KBM-7 (cell line): ENCODE data around the gene PWWP2A.
A peak's percentile ranks its signal among the peaks of the same experiment; 100 is the strongest.
"Not testable (repeated sequence)": the region's sequence is repeated elsewhere in the genome, so short reads cannot be mapped to it uniquely, and the experiment has no call there.

Experiments used
- DNase-seq: peaks from one replicate; pipeline ENCODE4 v3.0.0-alpha.2; 2015
- in situ Hi-C: fragments of 300-500 bp; cut with MboI; formaldehyde crosslinking; loops from 2 replicates; pipeline ENCODE4 v1.14.3; 2020; ENCODE audit warnings: low sequenced_read_pairs, low pct_unique_long_range_greater_than_20kb, mixed read lengths

PWWP2A gene

DNA sequence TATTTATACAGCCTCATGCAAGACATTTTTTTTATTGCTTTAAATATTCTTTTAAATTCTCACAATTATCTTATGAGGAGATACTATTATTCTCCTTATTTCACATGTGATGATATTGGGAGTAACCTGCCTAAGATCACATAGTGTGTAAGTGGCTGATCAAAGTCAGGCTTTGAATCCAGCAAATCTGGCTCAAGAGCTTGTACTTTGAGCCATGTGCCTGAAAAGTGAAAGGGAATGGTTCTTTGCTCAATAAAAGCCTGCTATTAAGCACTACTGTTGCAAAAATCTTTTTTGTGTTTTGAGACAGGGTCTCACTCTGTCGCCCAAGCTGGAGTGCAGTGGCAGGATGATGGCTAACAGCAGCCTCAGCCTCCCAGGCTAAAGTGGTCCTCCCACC, 35.1 kb downstream of the PWWP2A start:
- in situ Hi-C loops: no loop called here

DNA sequence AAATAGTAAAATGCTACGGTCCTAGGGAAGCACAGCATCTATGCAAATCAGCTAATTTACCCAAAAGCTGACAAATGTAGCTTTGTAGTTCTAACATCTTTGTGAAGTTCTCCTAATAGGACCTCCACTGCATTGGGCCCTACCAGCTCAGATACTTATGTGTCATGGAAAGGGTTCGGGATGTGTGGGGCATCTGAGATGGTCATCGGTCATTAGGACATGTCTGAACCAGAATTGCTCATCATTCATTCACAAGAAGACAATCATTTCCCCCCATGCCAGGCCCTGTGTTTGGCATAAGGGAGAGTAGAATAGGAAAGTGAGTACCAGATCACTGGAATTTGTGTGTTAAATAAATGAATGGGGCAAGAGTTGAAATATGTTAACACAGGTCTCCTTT, 35.7 kb downstream of the PWWP2A start:
- in situ Hi-C loops: no loop called here
- no peak for DNase-seq

More for the DNA sequence above, 35.1 kb downstream of the PWWP2A start:
- no peak for DNase-seq

DNA sequence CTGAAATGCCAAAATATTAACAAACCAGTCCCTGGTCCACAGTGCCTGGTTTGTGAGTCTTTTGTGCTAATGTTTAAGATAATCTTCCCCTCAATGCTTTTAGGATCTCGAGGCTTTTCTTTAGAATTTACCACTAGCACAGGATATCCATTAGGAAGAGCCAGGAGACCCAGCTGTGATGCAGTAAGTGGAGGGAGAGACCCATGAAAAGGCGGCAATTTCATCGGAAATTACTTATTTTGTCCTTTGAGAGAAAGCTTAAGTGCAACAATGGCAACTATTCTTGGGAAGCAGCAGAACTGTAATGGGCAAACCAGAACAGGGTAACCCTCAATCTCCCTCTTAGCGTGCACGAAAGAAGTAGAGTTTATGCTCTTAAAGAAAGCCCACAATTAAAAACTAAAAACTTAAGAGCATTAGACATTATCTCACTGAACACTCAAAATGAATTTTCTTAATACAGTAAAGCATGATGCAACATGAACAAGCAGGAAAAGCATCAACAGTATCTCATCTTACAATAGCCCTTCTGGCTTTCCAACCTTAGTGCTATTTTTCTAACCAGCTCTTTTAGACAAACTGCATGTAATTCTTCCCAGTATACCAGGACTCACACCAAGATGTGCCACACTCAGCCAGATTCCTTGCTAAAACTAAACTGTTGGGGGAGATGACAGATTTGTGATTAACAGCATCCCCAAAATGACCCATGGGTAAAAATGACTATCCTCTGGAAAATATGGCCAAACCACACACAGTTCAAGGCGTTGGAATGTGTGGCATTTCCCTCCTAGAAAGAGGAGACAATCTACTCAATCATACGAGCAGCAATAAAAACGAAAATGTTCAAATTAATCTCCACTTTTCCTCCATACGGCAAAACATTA, 36.4 kb downstream of the PWWP2A start:
- in situ Hi-C loops: no loop called here

DNA sequence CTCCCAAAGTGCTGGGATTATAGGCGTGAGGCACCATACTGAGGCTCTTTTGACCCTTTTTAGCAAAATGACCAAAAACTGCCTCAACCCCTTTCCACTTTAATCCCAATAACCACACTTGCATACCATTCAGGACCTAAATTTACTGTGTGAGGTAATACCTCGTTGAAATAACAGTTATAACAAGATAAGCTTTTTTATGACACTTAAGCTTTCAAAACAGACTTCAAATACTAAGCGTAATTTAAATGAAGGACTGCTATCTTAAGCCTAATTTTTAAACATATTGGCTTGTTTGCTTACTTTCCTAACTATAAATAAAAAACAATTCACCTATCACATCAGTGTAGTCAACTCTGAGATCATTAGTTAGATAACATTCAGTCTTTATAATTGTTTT, 37.8 kb downstream of the PWWP2A start:
- in situ Hi-C loops: no loop called here
- DNase-seq: no peak

More for the DNA sequence above, 36.4 kb downstream of the PWWP2A start:
- no peak for DNase-seq

DNA sequence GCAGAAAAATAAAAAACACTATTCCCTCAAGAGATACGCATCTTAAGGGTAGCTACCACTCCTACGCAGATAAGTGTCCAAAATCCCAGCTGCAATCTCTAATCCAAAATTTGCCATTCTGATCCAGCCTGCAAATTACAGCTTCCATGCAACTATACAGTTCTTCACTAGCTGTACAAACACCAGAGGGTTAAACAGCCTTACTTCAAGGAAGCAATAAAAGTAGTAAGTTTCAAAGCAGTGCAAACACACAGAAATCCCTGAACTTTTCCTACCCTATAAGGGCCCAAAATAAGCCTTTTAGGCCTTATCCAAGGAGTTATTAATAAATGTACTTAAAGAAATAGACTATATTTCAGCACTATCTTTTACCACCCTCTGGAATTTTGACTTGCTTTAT, 39.5 kb downstream of the PWWP2A start:
- in situ Hi-C loops: no loop called here
- DNase-seq: no peak

DNA sequence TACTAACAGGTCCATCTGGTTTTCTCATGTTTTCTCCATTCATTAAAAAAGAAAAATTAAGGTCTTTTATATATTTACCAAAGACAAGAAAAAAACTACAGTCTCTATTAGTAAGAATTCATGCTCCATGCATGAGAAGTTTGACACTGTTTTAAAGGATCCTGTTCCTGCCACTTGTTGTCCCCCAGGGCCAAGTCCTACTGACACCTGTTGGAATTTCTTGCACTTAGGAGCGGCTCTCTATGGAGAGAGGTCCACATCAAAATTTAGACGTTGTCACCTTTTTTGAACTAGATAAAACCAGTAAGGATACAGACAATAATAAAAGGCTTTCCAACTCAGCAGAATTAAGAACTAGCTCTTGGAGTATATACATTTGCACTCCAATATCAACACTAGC, 42.3 kb downstream of the PWWP2A start:
- in situ Hi-C loops: no loop called here
- no peak for DNase-seq

DNA sequence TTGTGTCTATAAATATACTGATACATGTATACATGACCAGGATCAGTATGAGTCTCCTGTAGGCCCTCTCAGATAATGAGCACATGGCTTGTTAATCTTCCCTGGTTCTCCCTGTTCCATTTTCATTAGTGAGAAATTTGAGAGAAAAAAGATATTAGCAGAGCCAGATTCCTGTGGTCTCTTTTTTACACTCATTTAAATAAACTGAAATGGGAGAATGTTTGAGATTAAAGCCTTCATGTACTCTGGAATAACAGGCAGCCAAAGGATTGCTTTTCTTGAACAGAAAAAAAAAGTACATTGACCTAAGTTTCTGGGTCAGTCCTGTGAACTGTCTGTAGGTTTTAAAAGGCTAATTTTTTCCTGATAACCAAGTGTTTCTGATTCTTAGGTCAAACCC, 44.2 kb downstream of the PWWP2A start:
- no peak for DNase-seq
- in situ Hi-C loops: no loop called here

DNA sequence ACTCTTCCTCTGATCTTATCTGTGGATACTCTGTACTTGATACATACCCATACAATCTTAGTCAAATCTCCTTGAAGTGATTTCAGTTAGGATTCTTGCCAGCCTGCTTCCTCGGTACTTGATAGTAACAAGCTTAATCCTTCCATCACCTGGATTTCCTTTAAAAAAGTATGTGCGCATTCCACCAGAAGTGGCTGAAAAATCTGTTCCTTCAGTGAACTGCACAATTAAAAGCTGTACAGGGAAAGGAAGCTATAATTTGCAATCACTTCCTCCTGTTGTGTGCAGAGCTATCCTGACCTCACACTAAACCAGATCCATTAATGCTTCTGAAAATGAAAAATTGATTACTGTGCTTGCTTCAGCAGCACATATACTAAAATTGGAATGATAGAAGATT, 47.3 kb downstream of the PWWP2A start:
- in situ Hi-C loops: no loop called here
- no peak for DNase-seq

DNA sequence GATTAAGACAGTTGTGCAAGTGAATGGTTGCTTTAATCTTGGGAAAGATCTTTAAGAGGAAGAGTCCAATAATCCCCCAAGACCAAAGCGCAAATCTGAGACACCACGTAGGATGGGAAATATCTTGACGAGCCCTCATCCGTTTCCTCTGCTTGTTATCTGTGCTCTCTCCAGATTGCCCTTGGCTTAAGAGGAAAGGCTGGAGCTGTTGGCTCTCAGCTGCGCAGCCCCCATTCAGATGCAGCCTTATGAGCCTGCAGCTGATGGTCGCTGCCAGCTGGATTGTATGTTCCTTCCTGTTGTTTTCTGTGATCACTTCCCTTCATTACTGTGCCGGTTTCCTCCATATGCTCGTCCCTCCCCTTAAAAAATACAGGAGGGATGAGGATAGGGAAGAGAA, 47.7 kb downstream of the PWWP2A start:
- in situ Hi-C loops: no loop called here

DNA sequence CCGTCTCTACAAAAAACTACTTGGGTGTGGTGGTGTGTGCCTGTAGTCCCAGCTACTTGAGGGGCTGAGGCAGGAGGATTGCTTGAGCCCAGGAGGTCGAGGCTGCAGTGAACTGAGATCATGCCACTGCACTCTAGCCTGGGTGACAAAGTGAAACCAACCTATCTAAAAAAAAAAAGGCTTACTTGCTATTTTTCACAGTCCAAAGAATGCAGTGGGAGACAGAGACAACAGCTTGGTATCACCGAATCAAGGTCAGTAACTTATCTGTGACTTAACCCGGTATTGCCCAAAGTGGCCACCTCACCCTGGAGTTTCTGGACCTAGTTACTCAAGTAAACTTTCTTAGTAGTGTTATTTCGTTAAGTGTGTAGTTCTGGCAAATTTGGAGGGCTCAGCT, 50.1 kb downstream of the PWWP2A start:
- DNase-seq, in situ Hi-C loops: not testable (repeated sequence)

More for the DNA sequence above, 47.7 kb downstream of the PWWP2A start:
- DNase-seq: peak; percentile 52

DNA sequence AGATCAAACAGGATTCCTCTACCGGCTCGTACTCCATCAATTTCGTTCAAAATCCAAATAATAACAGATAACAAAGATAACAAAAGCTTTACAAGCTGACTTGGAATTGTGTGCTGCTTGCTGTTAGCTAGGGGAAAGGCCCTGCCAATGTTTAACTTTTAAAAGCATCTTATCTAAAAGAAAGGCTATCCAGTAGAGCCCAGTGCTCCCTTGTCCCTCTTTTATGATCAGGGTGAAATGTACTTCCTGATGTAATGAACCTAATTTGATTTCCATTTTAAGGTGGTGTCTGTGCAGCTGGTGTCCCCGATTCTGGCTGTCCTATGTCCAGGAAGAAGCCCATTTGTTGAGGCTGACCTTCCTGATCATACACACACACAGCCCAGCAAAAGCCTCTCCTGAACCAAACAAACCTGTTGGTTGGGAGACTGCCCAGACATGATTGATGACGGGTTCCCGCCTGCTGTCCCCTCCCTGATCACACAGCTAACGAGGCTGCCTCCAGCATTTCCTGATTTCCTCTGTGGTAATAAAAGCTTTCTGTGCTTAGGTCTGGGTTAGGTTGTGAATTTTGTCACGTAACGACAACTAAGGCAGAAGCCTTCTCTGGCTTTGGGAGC, 54.1 kb downstream of the PWWP2A start:
- no peak for DNase-seq
- in situ Hi-C loops: no loop called here

DNA sequence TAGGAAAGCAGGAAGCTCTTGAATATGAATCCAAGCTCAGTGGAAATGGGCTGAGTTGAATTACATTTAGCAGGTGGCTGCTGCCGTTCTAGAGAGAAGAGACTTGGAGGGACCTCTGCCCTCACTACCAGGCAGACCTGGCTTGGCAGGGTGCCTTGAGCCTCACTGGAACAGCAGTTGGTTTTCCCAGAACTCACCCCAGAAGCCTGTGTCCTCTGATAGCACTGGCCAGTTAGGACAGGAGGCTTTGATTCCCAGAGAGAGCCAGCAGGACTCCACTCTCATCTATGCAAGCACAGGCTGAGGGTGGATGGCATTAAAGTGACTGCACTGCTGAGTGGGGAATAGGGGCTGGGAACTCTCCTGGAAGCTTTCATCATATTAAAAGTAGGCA, 54.8 kb downstream of the PWWP2A start:
- no peak for DNase-seq
- in situ Hi-C loops: no loop called here

DNA sequence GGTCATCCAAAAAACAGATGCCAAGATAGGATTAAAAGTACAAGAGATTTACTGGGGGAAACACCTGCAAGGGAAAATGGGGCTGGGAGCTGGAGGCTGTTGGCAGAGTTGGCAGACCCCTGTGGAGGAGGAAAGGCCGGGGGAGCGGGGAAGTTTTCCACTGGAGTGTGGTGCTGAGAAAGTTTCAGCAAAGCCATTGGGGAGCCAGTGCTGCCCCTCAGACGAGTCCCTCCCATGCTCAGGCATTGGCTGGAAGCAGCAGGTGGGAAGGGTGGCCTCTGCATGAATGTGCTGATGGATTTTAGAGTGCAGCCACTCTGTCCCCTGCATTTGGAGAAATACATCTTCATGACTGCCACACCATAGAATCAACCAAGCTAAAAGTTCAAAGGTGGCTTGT, 57.5 kb downstream of the PWWP2A start:
- DNase-seq: no peak
- in situ Hi-C loops: no loop called here

DNA sequence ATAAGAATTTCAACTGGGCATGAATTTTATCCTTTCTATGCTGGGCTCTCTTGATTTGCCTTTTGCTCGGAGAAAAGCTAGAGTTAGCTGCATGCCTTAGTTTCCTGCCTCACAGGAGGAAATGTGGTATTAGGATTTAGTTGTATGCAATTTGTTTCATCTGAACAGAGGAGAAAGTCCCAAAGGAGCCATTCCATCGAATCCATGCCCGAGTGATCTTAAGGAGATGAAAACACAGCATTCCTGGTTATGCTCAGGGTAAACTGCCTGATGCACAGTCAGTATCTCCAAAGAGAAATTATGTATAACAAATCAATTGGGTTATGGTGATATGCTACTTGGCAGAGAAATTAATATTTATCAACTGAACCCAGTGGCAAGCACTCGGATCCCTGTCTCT, 59.2 kb downstream of the PWWP2A start:
- no peak for DNase-seq
- in situ Hi-C loops: no loop called here

DNA sequence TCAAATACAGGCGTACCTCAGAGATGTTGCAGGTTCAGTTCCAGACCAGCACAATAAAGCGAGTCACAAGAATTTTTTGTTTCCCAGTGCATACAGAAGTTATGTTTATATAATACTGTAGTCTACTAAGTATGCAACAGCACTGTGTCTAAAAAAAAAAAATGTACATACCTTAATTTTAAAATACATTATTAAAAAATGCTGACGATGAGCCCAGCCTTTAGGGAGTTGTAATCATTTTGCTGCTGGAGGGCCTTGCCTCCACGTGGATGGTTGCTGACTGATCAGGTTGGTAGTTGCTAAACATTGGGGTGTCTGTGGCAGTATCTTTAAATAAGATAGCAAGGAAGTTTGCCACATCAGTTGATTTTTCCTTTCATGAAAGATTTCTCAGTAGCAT, 62.0 kb downstream of the PWWP2A start:
- in situ Hi-C loops: no loop called here
- no peak for DNase-seq

DNA sequence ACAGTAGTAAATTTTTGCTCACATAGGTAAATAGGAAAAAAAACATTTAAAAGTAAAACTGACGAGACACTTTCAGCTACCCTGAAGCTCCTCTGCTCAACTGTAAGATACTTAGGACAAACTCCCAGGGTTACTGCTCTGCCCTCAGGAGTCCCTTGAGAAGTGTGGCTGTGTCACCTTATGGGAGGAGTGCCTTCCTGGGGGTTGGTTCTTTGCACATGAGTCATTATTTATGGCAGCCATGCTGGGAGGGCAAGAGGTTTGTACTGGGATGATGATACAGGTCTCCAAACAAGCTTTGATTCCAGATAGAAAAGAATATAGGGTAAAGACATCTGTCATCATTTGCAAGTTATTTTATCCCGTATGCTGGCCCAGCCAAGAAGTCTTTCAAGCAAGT, 64.4 kb downstream of the PWWP2A start:
- in situ Hi-C loops: no loop called here
- no peak for DNase-seq

DNA sequence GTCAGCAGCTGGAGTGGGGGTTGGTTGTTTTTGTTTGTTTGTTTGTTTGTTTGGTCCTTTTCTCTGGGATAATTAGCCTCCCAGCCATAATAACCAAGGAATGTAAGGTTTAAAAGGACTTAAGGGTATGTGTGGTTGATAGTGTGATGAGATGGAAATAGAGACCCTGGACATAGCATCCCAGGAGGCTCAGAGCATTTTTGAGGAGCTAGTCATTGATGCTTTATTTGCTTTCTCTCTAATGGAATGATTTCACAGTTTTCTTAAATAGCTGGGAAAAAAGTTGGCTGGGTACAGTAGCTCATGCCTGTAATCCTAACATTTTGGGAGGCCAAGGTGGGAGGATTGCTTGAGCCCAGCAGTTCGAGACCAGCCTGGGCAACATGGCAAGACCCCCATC, 65.2 kb downstream of the PWWP2A start:
- no peak for DNase-seq
- in situ Hi-C loops: no loop called here

DNA sequence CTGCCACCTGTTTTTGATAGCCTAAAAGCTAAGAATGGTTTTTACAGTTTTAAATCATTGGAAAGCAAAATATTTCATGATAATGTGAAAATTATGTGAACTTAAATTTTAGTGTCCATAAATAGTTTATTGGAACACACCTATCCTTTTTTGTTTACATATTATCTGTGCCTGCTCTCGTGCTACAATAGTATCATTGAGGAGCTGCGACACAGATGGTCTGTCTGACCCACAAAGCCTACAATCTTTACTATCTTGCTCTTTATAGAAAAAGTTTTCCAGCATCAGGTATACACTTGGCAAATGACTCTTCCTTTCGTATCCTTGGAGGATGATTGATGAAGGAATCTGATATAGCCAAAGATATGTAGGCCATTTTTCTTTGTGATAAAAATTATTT, 70.2 kb downstream of the PWWP2A start:
- no peak for DNase-seq
- in situ Hi-C loops: no loop called here

DNA sequence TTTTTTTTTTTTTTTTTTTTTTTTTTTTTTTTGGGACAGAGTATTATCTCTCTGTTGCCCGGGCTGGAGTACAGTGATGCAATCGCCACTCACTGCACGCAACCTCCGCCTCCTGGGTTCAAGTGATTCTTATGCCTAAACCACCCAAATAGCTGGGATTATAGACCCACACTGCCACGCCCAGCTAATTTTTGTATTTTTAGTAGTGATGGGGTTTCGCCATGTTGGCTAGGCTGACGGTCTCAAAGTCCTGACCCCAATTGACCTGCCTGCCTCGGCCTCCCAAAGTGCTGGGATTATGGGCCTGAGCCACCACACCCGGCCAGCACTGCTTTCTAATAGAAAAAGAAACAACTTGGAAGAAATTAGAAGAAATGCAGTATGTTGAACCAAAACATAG, 71.1 kb downstream of the PWWP2A start:
- no peak for DNase-seq
- in situ Hi-C loops: no loop called here

DNA sequence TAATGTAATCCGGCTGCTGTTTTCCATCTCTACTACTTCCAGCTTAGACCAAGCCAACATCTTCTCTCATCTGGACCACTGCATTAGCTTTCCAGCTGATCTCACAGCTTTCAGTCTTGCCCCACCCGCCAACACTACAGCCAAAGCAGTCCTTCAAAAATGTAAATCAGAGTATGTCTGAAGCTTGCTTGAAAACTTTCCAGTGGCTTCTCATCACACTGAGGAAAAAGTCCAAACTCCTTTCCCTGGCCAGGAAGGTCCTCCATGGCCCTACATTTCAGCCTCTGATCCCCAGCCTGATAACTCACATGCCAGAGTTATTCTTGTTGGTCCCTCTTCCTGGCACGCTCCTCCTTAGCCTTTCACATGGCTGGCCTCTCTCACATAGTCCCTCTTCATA, 71.8 kb downstream of the PWWP2A start:
- no peak for DNase-seq
- in situ Hi-C loops: no loop called here

DNA sequence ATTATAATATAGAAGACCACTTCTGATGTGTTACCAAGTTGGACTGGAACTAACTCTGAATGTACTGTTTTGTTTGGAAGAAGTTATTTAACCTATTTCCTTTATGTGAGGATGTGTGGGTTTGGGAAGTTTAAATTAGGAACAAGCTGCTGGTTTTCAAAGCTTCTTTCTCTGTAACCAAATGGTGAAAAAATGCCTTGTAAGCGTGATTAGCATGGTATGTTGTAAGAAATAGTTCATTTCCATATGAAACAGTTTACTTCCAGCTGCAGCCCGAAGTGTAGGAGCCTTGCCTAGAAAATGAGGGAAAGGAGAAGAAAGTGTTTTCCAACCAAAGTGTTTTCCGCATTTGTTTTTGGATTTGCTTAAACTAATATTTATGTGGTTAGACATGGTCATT, 74.3 kb downstream of the PWWP2A start:
- no peak for DNase-seq
- in situ Hi-C loops: no loop called here
